Activated CD8-positive, alpha-beta T cell treated with anti-CD3 and anti-CD28 coated beads for 36 hours (primary cell): ENCODE results near the gene UPK3A. TPM values are rescaled to one million over a fixed set of nuclear protein-coding genes. Genes with fewer than 3 reads are reported as not detected.

Experiments
- ATAC-seq: fragments of 200-7000 bp; cut with Tn5 transposase; one replicate; pipeline ENCODE4 v1.10.0; 2021; ENCODE audit warnings: mild to moderate bottlenecking, moderate library complexity
- CTCF ChIA-PET: fragments of 350-600 bp; sonication (Branson Sonifier 250); formaldehyde crosslinking; loops from one replicate; lab custom pipeline; 2021; ENCODE audit warnings: antibody characterized with exemption; lab: Charles Lee
- POLR2A ChIA-PET: fragments of 350-600 bp; sonication (Branson Sonifier 250); formaldehyde crosslinking; loops from one replicate; lab custom pipeline; 2021; ENCODE audit warnings: antibody characterized with exemption; lab: Charles Lee
- DNase-seq: peaks from one replicate; pipeline ENCODE4 v3.0.0-alpha.2; 2020
- H3K27ac Mint-ChIP-seq: one replicate; pipeline ENCODE4 v1.8.0; 2021; ENCODE audit warnings: mild to moderate bottlenecking, mixed read lengths
- H3K27me3 Mint-ChIP-seq: one replicate; pipeline ENCODE4 v1.8.0; 2021; ENCODE audit warnings: mixed read lengths
- H3K36me3 Mint-ChIP-seq: one replicate; pipeline ENCODE4 v1.8.0; 2021; ENCODE audit warnings: low read depth, mixed read lengths
- H3K4me1 Mint-ChIP-seq: one replicate; pipeline ENCODE4 v1.8.0; 2021; ENCODE audit warnings: low read depth, mixed read lengths
- H3K4me3 Mint-ChIP-seq: one replicate; pipeline ENCODE4 v1.8.0; 2021; ENCODE audit warnings: mild to moderate bottlenecking, moderate library complexity, mixed read lengths
- H3K9me3 Mint-ChIP-seq: one replicate; pipeline ENCODE4 v1.8.0; 2021; ENCODE audit warnings: mixed read lengths
- CTCF ChIP-seq: fragments of 200-600 bp; IDR thresholded peaks from one replicate; pipeline ENCODE4 v1.8.0; 2022; ENCODE audit warnings: antibody characterized with exemption, mild to moderate bottlenecking
- intact Hi-C: fragments of 100-400 bp; cut with micrococcal nuclease; formaldehyde crosslinking; loops from one replicate; pipeline ENCODE4 v1.10.0; 2022
- total RNA-seq, 2 experiments: library from RNA; stranded (reverse); gene quantifications; one replicate each; pipeline ENCODE4 v1.2.3, GENCODE V29; 2021

The UPK3A gene
- total RNA-seq, 2 experiments from 2014 or later: not detected

GRCh38 chr22:45336971-45337431 is 52.3 kb downstream of the UPK3A start:
- Mint-ChIP-seq H3K36me3 (peaks cover 44% of the 10 kb centered on the region), H3K27ac (peak overlapping the region; percentile 70), H3K27me3 (no peaks in the 10 kb centered on the region), H3K4me1 (peaks cover 37% of the 10 kb centered on the region), H3K9me3 (no peaks in the 10 kb centered on the region), H3K4me3 (no peak overlapping the region)
- intact Hi-C loops: no loop called here
- TF ChIP-seq CTCF: no peak
- DNase-seq (peak; percentile 34), ATAC-seq (peak; percentile 28)
- ChIA-PET POLR2A (no interaction called here), CTCF (no interaction called here)

- DNase-seq: no peak
- H3K4me1 Mint-ChIP-seq: peaks cover 38% of the 10 kb centered on the region
Measured at GRCh38 chr22:45337536-45337935, 52.8 kb downstream of the UPK3A start.

GRCh38 chr22:45338795-45339194 is 54.0 kb downstream of the UPK3A start:
- ATAC-seq (no peak), DNase-seq (no peak)
- intact Hi-C loops: no loop called here
- H3K36me3 Mint-ChIP-seq: peaks cover 40% of the 10 kb centered on the region
- no peak overlapping the region for H3K27ac Mint-ChIP-seq
- POLR2A ChIA-PET: no interaction called here
- no peaks in the 10 kb centered on the region for H3K9me3 Mint-ChIP-seq
- no peak overlapping the region for H3K4me3 Mint-ChIP-seq
- peaks cover 38% of the 10 kb centered on the region for H3K4me1 Mint-ChIP-seq
- H3K27me3 Mint-ChIP-seq: no peaks in the 10 kb centered on the region
- CTCF ChIA-PET: no interaction called here
- no peak for TF ChIP-seq CTCF

More at GRCh38 chr22:45337536-45337935, 52.8 kb downstream of the UPK3A start:
- intact Hi-C loops: no loop called here
- TF ChIP-seq CTCF: no peak
- Mint-ChIP-seq H3K4me3 (no peak overlapping the region), H3K27me3 (no peaks in the 10 kb centered on the region), H3K9me3 (no peaks in the 10 kb centered on the region), H3K27ac (no peak overlapping the region), H3K36me3 (peaks cover 40% of the 10 kb centered on the region)
- ChIA-PET POLR2A (no interaction called here), CTCF (no interaction called here)
- ATAC-seq: no peak

GRCh38 chr22:45340323-45340722 is 55.6 kb downstream of the UPK3A start:
- Mint-ChIP-seq H3K4me3 (no peak overlapping the region), H3K27ac (peak overlapping the region; percentile 34), H3K27me3 (no peaks in the 10 kb centered on the region), H3K4me1 (peaks cover 39% of the 10 kb centered on the region), H3K9me3 (no peaks in the 10 kb centered on the region), H3K36me3 (peaks cover 36% of the 10 kb centered on the region)
- CTCF ChIA-PET: interaction anchor here (1.1 to 1.6 kb wide), 2 partner anchors 41 to 67 kb away, joined by 3 to 4 read pairs; no protein-coding TSS in a partner anchor
- POLR2A ChIA-PET: interaction anchor here (1.4 kb wide), 1 partner anchor 31 kb away, joined by 3 read pairs; no protein-coding TSS in a partner anchor
- intact Hi-C loops: no loop called here
- ATAC-seq (no peak), DNase-seq (no peak)
- TF ChIP-seq CTCF: no peak

GRCh38 chr22:45341498-45341897 is 56.7 kb downstream of the UPK3A start:
- Mint-ChIP-seq H3K4me1 (peaks cover 36% of the 10 kb centered on the region), H3K27ac (peak overlapping the region; percentile 82), H3K9me3 (no peaks in the 10 kb centered on the region), H3K27me3 (no peaks in the 10 kb centered on the region), H3K36me3 (peaks cover 31% of the 10 kb centered on the region), H3K4me3 (peak overlapping the region; percentile 24)
- DNase-seq (peak; percentile 82), ATAC-seq (peak; percentile 97)
- no peak for TF ChIP-seq CTCF
- CTCF ChIA-PET: interaction anchor here (1.1 to 1.6 kb wide), 2 partner anchors 40 to 68 kb away, joined by 3 to 4 read pairs; no protein-coding TSS in a partner anchor
- POLR2A ChIA-PET: interaction anchor here (0.7 to 1.4 kb wide), 4 partner anchors 10 to 39 kb away, joined by 3 to 5 read pairs (median 3); partner anchors contain the start of gene FAM118A
- intact Hi-C loops: no loop called here
